ENCODE measurements around the gene JMJD8. TPM values are rescaled to one million over a fixed set of nuclear protein-coding genes. Genes with fewer than 3 reads are reported as not detected.
A peak's percentile ranks its signal among the peaks of the same experiment; 100 is the strongest.

JMJD8 gene
- total RNA-seq, 2 experiments from 2014 or later: 48.7 to 82.3 TPM

DNA sequence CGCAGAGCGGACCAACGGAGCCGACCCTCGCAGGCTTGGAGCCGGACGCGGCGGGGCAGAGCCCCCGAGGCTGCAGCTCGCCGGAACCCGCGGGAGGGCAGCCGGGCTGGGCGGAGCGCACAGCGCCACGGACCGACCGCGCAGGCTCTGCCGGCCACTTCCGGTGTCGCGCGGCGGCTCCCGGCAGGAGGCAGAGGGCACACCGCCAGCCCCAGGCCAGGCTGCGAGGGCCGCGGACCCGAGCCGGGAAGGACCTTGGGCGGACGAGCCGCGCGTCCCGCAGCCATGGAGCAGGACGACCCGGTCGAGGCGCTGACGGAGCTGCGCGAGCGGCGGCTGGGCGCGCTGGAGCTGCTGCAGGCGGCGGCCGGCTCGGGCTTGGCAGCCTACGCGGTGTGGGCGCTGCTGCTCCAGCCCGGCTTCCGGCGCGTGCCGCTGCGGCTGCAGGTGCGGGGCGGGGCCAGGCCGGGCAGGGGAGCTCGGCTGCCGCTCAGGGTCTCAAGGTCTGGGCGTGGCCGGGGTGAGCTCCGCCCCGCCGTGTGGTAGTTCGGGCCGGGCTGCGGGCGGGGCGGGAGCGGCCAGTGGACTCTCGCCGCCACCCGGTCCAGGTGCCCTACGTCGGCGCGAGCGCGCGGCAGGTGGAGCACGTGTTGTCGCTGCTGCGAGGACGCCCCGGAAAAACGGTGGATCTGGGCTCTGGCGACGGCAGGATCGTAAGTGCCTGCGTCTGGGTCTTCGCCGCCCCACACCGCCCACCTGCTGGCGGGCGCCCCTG is 37.0 kb upstream of the JMJD8 start, which contains the start of gene ANTKMT:
Gene ANTKMT, plus strand, starts transcription at position 157 of the 775 bp plus-strand sequence. Its CDS starts 129 bp downstream, at position 286.
- H3K9me3 ChIP-seq (ENCODE audit: low read length): no peaks in the 10 kb centered on the region
- H3K9me2 ChIP-seq (ENCODE audit: insufficient read depth, low read length): no peaks in the 10 kb centered on the region
- H2AFZ ChIP-seq (ENCODE audit: low read length): peak within 1 kb of the TSS; percentile 31; the same call in 1 of the 2 replicates
- no peaks in the 10 kb centered on the region for H4K20me1 ChIP-seq (ENCODE audit: insufficient read depth, low read length)
- intact Hi-C loops (cut with micrococcal nuclease; ENCODE audit: unreplicated experiment): loop anchor here (2.0 to 5.0 kb wide), 2 partner anchors 18 to 39 kb away; partner anchors contain the start of genes JMJD8 and STUB1
- TF ChIP-seq EZH2phosphoT487 (IDR thresholded peaks at IDR 0.05; ENCODE audit: borderline replicate concordance, low read depth, low read length) (no peak), CTCF (conservative IDR thresholded peaks at IDR 0.05; ENCODE audit: low read length) (no peak)
- H3K4me3 ChIP-seq (ENCODE audit: low read depth, low read length, poor library complexity, severe bottlenecking): peak within 1 kb of the TSS; percentile 95
- CTCF ChIA-PET (ENCODE audit: unreplicated experiment): interaction anchor here (0.5 to 0.7 kb wide), 2 partner anchors 16 to 1434 kb away, joined by 3 to 4 read pairs; partner anchors contain the start of gene TRAF7
- POLR2A ChIA-PET: interaction anchor here (0.6 to 3.2 kb wide), 5 partner anchors 9 to 991 kb away, joined by 4 to 26 read pairs (median 5); partner anchors contain the start of genes CHTF18 and RPUSD1
- peak within 1 kb of the TSS; percentile 88 for H3K4me2 ChIP-seq (ENCODE audit: low read length)
- H3K36me3 ChIP-seq (ENCODE audit: insufficient read depth, low read length): 0 out of 2 replicates have a peak, but pooled peaks cover 10% of the 10 kb centered on the region
- H3K79me2 ChIP-seq (ENCODE audit: insufficient read depth, low read depth, low read length): no peaks in the 10 kb centered on the region
- DNase-seq (ENCODE audit: low spot score): peak; percentile 96
- peaks cover 62% of the 10 kb centered on the region for H3K4me1 ChIP-seq (ENCODE audit: insufficient read depth, low read length, poor library complexity, severe bottlenecking)
- BruUV-seq (replicated peaks): no TSS peak
- H3K27ac ChIP-seq (ENCODE audit: low read depth, low read length, poor library complexity, severe bottlenecking): peak within 1 kb of the TSS; percentile 93

DNA sequence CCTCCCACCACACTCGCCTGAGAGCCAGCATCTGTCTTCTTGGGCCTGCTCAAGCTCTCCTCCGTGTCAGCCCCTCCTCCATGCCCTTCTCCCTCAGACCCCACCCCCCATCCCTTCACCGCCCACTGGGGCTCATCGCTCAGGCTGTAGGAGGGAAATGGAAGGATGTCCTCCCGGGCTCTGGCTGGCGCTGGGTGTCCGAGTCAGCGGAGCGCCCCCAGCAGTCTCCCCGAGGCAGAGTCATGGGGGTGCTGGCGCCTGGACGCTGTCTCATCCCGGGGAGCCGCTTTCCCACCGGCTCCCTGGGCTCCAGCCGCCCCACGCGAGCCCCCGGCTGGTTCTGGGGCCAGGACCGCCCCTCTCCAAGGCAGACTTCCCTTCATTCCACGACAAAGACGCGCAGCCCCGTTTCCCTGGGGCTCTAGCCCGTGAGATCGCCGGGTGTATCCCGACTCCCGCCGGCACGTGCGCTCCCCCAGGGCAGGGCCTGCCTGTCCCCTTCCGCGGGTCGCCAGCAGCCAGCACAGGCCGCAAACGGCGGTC is 36.4 kb upstream of the JMJD8 start:
- H3K79me2 ChIP-seq (ENCODE audit: insufficient read depth, low read depth, low read length): no peaks in the 10 kb centered on the region

More for the DNA sequence above, 36.4 kb upstream of the JMJD8 start:
- intact Hi-C loops (cut with micrococcal nuclease; ENCODE audit: unreplicated experiment): loop anchor here (2.0 to 5.0 kb wide), 2 partner anchors 18 to 38 kb away; partner anchors contain the start of genes JMJD8 and STUB1
- Histone ChIP-seq H3K4me2 (ENCODE audit: low read length) (peak overlapping the region; percentile 88), H4K20me1 (ENCODE audit: insufficient read depth, low read length) (no peaks in the 10 kb centered on the region), H2AFZ (ENCODE audit: low read length) (peak overlapping the region; percentile 31; the same call in 1 of the 2 replicates), H3K4me1 (ENCODE audit: insufficient read depth, low read length, poor library complexity, severe bottlenecking) (peaks cover 63% of the 10 kb centered on the region), H3K4me3 (ENCODE audit: low read depth, low read length, poor library complexity, severe bottlenecking) (peak overlapping the region; percentile 95), H3K27ac (ENCODE audit: low read depth, low read length, poor library complexity, severe bottlenecking) (peak overlapping the region; percentile 93), H3K36me3 (ENCODE audit: insufficient read depth, low read length) (0 out of 2 replicates have a peak, but pooled peaks cover 10% of the 10 kb centered on the region), H3K9me3 (ENCODE audit: low read length) (no peaks in the 10 kb centered on the region), H3K9me2 (ENCODE audit: insufficient read depth, low read length) (no peaks in the 10 kb centered on the region)
- POLR2A ChIA-PET: interaction anchor here (0.5 to 3.2 kb wide), 4 partner anchors 8 to 30 kb away, joined by 3 to 26 read pairs (median 3); partner anchors contain the start of gene WDR24
- BruUV-seq (replicated peaks): no TSS peak
- peak; percentile 83 for DNase-seq (ENCODE audit: low spot score)
- TF ChIP-seq EZH2phosphoT487 (IDR thresholded peaks at IDR 0.05; ENCODE audit: borderline replicate concordance, low read depth, low read length): no peak
- peak; percentile 58 for TF ChIP-seq CTCF (conservative IDR thresholded peaks at IDR 0.05; ENCODE audit: low read length)
- CTCF ChIA-PET (ENCODE audit: unreplicated experiment): interaction anchor here (0.5 to 0.7 kb wide), 2 partner anchors 20 to 1435 kb away, joined by 4 read pairs; partner anchors contain the start of genes CIAO3 and TRAF7
